HG03442 (cell line): ENCODE data around the gene ULBP3.
"Not testable (repeated sequence)": the region's sequence is repeated elsewhere in the genome, so short reads cannot be mapped to it uniquely, and the experiment has no call there.

Experiments used
- ATAC-seq: cut with Tn5 transposase; IDR thresholded peaks from one replicate; pipeline ENCODE4 v1.9.1; 2021; ENCODE audit warnings: mild to moderate bottlenecking, moderate library complexity; ENCODE audit not compliant: unreplicated experiment

ULBP3 gene

DNA sequence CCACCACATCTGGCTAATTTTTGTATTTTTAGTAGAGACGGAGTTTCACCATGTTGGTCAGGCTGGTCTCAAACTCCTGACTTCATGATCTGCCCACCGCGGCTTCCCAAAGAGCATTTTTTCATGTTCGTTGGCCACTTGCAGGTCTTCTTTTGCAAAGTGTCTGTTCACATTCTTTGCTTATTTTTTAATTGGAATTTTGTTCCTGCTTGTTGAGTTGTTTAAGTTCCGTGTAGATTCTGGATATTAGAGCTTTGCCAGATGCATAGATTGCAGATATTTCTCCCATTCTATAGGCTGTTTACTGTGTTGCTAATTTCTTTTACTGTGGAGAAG lies 51.8 kb downstream of the ULBP3 start:
- ATAC-seq: not testable (repeated sequence)

DNA sequence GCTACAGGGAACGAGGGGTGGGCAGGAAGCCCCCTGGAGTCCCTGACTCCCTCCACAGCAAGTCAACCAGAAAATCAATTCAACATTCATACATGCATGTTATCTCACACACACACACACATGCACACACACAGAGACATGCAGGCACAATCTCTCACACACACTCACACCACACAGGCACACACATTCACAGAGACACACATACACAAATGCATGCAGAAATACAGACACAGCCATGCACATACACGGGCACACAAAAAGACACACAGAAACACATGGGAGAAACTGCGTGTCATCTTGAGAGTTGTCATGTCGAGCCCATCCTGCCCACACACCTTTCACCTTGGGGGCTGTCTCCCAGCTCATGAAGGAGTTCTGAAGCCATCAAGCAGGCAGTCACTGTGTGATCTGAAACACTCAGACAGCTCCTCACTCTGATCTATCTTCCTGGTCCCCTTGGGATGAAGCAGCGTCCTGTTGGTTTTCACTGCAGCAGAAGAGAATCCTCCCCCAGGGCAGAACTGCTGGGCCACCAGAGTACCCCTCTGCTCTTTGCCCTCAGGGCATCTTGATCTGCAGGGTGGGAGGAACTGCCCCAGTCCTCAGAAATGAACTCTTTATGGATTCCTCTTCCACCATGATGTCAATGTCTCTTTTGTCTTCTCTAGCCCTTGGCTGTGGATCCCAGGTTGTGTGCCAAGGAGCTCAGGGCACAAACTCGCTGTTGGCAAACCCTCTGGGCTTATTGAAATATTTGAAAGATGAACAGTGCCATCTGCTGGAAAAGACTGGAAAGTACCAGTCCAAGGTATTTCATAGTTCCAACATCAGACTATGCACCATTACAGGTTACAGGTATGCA lies 52.4 kb downstream of the ULBP3 start:
- ATAC-seq: peak; percentile 57

DNA sequence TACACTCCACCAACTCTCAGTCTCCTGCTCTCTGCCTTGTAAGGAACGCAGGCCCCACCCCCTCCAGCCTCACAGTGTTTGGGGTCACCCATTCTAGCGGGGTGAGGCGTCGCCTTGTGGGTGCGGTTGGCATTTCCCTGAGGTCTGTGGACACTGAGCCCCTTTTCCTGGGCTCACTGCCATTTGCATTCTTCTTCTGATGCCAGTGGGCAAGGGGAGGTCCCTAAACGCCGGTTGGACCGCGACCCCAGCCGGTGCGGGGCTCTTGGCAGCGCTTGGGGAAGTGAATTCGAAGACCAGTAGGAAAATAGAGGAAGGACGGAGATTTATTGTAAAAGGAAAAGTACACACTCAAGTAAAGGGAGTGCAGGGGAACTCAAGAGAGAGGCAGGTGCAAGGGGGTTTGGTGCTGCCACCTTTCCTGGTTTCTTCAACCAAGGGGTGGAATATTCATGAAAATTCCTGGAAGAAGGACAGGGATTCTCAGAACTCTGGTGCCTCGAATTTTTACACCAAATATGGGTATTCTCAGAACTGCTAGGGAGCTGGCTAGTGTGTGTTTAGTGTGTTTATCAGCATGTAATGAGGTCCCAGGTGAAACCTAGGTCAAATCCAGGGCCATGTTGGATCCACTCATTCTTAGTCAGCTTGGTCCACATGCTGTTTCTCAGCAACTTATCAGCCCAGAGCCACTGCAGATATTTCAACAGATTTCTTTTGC lies 53.5 kb downstream of the ULBP3 start:
- ATAC-seq: not testable (repeated sequence)

DNA sequence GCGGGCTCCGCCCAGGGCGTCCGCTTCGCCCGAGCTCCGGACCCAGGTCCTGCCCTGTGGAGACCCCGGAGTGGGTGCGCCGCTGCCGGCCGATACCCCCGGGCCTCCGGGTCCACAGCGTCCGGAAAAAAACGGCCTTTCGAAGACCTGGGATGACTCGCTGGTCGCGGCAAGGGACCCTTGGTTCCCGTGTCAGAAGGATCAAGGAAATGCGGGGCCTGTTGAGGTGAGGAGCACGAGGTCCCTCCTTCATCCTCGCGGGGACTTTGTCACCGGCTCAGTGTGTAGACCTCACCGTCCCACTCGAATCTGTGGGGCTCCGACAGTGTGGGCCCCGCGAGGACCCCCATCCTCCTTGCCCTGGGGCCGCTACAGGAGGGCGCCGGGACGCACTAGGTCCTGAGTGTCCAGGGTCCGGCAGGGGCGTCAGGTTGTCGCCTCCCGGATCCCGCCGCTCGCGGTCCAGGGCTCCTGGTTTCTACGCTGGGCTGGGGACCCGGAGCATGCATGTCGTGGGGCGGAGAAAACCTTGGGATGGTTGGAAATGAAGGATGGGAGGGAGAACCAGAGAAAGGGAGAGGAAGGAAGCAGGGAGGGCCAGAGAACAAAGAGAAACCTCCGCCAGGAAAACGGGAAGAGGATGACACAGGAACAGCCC lies 54.2 kb downstream of the ULBP3 start:
- ATAC-seq: not testable (repeated sequence)

DNA sequence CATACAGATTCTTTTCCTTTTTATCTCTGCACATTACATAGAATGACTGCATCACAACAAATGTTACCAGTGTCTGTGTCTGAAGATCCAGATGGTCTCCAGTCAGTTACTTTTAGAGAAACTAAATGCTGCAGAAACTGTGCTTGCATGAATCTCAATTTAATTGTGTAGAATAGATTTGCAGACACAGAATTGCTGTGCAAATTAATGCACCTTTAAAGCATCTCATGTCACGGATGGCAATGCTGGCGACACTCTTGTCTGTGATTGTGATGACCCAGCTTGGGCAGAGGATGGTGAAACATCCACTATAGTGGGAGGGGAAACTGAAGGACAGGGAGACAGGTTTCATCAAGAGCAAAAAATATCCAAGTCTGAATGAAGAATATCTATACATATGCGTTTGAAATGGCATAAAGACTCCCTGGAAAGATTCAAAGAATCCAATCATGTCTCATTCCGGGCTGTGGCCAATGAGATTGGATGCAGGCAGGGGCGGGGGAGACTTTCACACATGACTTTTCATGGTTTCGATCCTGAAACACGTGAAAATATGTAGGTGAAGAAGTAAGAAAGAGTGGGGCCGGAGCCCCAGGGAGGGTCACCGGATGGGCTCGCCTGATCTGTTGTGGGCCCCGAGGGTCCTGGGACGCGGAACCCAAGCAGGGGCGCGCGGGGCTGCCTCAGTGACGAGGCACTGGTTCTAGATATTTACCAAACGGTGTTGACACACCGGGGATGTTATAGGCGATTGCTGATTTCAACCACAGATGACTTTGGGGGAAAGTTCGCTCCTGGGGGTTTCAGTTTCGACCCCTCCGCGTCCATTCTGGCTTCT lies 54.9 kb downstream of the ULBP3 start:
- not testable (repeated sequence) for ATAC-seq

DNA sequence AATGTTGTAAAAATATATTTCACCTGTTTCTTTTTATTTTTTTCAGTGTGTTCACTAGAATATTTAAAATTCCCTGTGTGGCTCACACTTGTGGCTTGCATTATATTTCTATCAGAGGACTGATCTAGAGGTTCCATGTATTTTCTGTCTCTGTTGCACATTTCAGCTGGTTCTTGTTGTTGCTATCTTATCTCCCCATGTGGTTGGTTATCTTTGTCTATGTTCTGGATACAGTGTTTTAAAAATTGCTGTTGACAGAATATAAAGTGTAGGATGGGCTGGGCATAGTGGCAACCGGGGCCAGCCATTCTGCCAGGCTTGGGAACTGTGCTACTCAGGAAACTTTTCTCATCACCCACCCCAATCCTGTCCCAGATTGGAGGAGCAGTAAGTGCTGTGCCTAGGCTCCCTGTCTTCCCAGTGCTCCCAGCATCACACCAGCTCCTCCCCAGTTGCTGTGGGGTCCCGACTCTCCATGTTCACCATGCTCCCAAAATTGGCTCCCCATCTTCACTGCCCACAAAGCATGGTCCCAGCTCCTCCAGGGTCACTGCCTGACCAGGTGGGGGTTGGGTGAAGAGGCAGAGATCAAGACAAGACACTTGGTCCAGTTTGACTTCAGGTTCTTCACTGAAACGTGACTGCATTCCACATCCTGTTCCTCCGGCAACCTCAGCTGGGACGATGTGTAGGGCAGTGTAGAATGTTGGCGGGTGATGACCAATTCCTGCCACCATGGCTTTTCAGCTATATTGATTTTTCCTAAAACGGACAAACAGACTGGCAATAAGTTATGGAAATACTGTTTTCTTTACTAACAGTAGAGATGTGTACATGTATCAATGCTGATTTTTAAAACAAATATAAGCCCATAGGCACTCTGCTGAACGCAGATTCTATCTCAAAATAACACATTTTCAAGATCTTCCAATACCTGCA lies 55.8 kb downstream of the ULBP3 start:
- ATAC-seq: not testable (repeated sequence)
